ENCODE data around the gene OR6J1. TPM values are rescaled to one million over a fixed set of nuclear protein-coding genes. Genes with fewer than 3 reads are reported as not detected.

Gene OR6J1
- total and polyA plus RNA-seq, 2 donors (not counting 3 experiments of a cell fraction or from before 2014, with no cell fraction given), result not detected

DNA sequence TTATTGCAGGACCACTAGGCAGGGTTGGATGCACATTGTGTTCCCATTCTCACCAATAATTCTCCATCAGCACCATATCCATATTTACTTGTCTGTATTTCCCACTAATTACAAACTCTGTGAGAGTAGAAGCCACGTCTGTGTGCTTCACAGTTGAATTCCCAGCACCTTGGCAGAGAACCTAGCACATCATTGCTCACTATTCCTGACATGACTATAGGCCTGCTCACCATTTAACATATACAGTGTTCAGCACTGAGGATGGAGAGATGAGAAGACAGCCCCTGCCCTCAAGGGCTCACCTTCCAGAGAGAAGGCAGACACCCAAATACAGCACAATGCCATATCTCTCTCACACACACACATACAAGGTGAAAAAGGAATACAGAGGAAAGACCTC lies 60.2 kb downstream of the OR6J1 start:
- ChIA-PET CTCF (interaction anchor here (1.0 to 3.3 kb wide), 3 partner anchors 13 to 69 kb away, joined by 3 to 24 read pairs (median 4); no protein-coding TSS in a partner anchor), POLR2A (no interaction called here)
- peaks cover 2% of the 10 kb centered on the region for H4K20me1 ChIP-seq (replicated peaks; ENCODE audit: control insufficient read depth, extremely low read depth, insufficient read depth, low read length)
- H3K4me2 ChIP-seq (ENCODE audit: insufficient read depth, low read length), result no peak overlapping the region
- DNase-seq (ENCODE audit: low read depth, low spot score) (no peak), FAIRE-seq (no peak)
- H3K9ac ChIP-seq (replicated peaks; ENCODE audit: extremely low read depth, insufficient read depth, low read length), result no peak overlapping the region
- intact Hi-C loops (cut with micrococcal nuclease) (no loop called here), dilution Hi-C loops (cut with MboI; ENCODE audit: extremely low pct_ligation_motif_present, low sequenced_read_pairs) (no loop called here)
- no peaks in the 10 kb centered on the region for H3K9me1 ChIP-seq (replicated peaks; ENCODE audit: control insufficient read depth, extremely low read depth, insufficient read depth, low read length)
- no peak overlapping the region for H2AFZ ChIP-seq (ENCODE audit: low read depth, low read length)
- H3K27ac ChIP-seq (ENCODE audit: insufficient read depth, low read depth, low read length), result no peak overlapping the region
- no TSS peak for BruUV-seq (replicated peaks)
- no peaks in the 10 kb centered on the region for H3K36me3 ChIP-seq (ENCODE audit: control insufficient read depth in 2 of 2, extremely low read depth in 1 of 2, insufficient read depth in 2 of 2, low read length in 2 of 2)
- H3K4me3 ChIP-seq (replicated peaks in 1 of 3; ENCODE audit: insufficient read depth in 1 of 3, low read depth in 1 of 3, low read length in 3 of 3), result no peak overlapping the region
- peaks cover 90% of the 10 kb centered on the region for H3K79me2 ChIP-seq (ENCODE audit: control insufficient read depth, insufficient read depth, low read length)
- TF ChIP-seq POLR2A (IDR thresholded peaks at IDR 0.05; ENCODE audit: low read depth, low read length), result no peak
- TF ChIP-seq, protein P1, sequence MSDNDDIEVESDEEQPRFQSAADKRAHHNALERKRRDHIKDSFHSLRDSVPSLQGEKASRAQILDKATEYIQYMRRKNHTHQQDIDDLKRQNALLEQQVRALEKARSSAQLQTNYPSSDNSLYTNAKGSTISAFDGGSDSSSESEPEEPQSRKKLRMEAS (IDR thresholded peaks at IDR 0.05; ENCODE audit: insufficient read depth, insufficient read length), result no peak
- H3K4me1 ChIP-seq (ENCODE audit: control insufficient read depth, extremely low read depth, insufficient read depth, low read length), result peaks cover 20% of the 10 kb centered on the region
- no peaks in the 10 kb centered on the region for H3K27me3 ChIP-seq (ENCODE audit: control insufficient read depth in 2 of 2, insufficient read depth in 2 of 2, low read length in 2 of 2)
- H3K9me3 ChIP-seq (replicated peaks; ENCODE audit: control insufficient read depth, insufficient read depth, low read length), result no peaks in the 10 kb centered on the region

Other genes with a start within 250 kb of the OR6J1 start
- 299 and 304 TPM in 2 replicates for gene DAD1, start 55.1 kb downstream of the OR6J1 start, total RNA-seq
- gene DAD1, start 55.1 kb downstream of the OR6J1 start, polyA plus RNA-seq, result 1,220 and 1,227 TPM in 2 replicates
- gene ABHD4, start 46.1 kb downstream of the OR6J1 start, total RNA-seq, result 22.4 and 34.8 TPM in 2 replicates
- gene ABHD4, start 46.1 kb downstream of the OR6J1 start, polyA plus RNA-seq, result 45.5 and 50.7 TPM in 2 replicates
- gene OXA1L, start 122.3 kb upstream of the OR6J1 start, total RNA-seq, result 200 and 212 TPM in 2 replicates
- 294 and 328 TPM in 2 replicates for gene OXA1L, start 122.3 kb upstream of the OR6J1 start, polyA plus RNA-seq
- 18.5 and 22.5 TPM in 2 replicates for gene SLC7A7, start 171.1 kb upstream of the OR6J1 start, total RNA-seq
- gene SLC7A7, start 171.1 kb upstream of the OR6J1 start, polyA plus RNA-seq, result 94.0 and 103 TPM in 2 replicates
- 174 TPM in 2 replicates for gene MRPL52, start 185.5 kb upstream of the OR6J1 start, total RNA-seq
- gene MRPL52, start 185.5 kb upstream of the OR6J1 start, polyA plus RNA-seq, result 81.1 and 127 TPM in 2 replicates
- gene MMP14, start 192.2 kb upstream of the OR6J1 start, total RNA-seq, result 603 and 615 TPM in 2 replicates
- gene MMP14, start 192.2 kb upstream of the OR6J1 start, polyA plus RNA-seq, result 501 and 506 TPM in 2 replicates
- 119 and 123 TPM in 2 replicates for gene LRP10, start 227.4 kb upstream of the OR6J1 start, total RNA-seq
- gene LRP10, start 227.4 kb upstream of the OR6J1 start, polyA plus RNA-seq, result 157 and 192 TPM in 2 replicates
- gene REM2, start 238.9 kb upstream of the OR6J1 start, total RNA-seq, result 0.33 TPM in 1 of 2 replicates, not detected in the other
- gene REM2, start 238.9 kb upstream of the OR6J1 start, polyA plus RNA-seq, result 0.06 TPM in 1 of 2 replicates, not detected in the other